Panc1 (cell line): Measurements from ENCODE around the gene NR6A1. TPM values are rescaled to one million over a fixed set of nuclear protein-coding genes. Genes with fewer than 3 reads are reported as not detected.

Source experiments
- ATAC-seq: fragments of 200-7000 bp; cut with Tn5 transposase; 2 replicates; pipeline ENCODE4 v1.9.1; 2020; ENCODE audit warnings: mild to moderate bottlenecking, moderate library complexity
- BruUV-seq: library from RNA; stranded (reverse); fragments of 400-500 nt; replicated peaks from 2 replicates; lab custom pipeline; 2021; lab: Mats Ljungman, UMichigan
- CTCF ChIA-PET: fragments of 300-600 bp; sonication (Branson Sonifier 250); formaldehyde crosslinking; loops from one replicate; lab custom pipeline; 2022; ENCODE audit warnings: antibody characterized with exemption; lab: Charles Lee
- POLR2A ChIA-PET: fragments of 300-600 bp; sonication (Branson Sonifier 250); formaldehyde crosslinking; loops from one replicate; lab custom pipeline; 2022; ENCODE audit warnings: antibody characterized with exemption; lab: Charles Lee
- DNase-seq: peaks from one replicate; pipeline ENCODE4 v3.0.0-alpha.2; 2010; ENCODE audit warnings: low read depth, low spot score
- H3K27ac ChIP-seq: 2 replicates; pipeline ENCODE4 v1.5.1; 2011; ENCODE audit warnings: mild to moderate bottlenecking, low read length, inconsistent platforms
- H3K27me3 ChIP-seq: fragments of 200-500 bp; sonication (Bioruptor generic); 2 replicates; pipeline ENCODE4 v1.6.0; 2014; ENCODE audit warnings: low read length, inconsistent platforms; ENCODE audit not compliant: control insufficient read depth, insufficient read depth
- H3K36me3 ChIP-seq: fragments of 200-500 bp; sonication (Bioruptor generic); 2 replicates; pipeline ENCODE4 v1.5.1; 2014; ENCODE audit warnings: inconsistent platforms, mild to moderate bottlenecking, low read length, moderate library complexity; ENCODE audit not compliant: control insufficient read depth, insufficient read depth
- H3K4me1 ChIP-seq: 2 replicates; pipeline ENCODE4 v1.5.1; 2011; ENCODE audit warnings: inconsistent platforms, mild to moderate bottlenecking, low read length, moderate library complexity; ENCODE audit not compliant: control insufficient read depth, insufficient read depth
- H3K4me3 ChIP-seq, 2 experiments: 2 replicates each; pipeline ENCODE4 v1.5.1; 2011 to 2012; ENCODE audit warnings: low read depth in 2 of 2, low read length in 2 of 2, mild to moderate bottlenecking in 2 of 2, inconsistent platforms in 1 of 2, moderate library complexity in 1 of 2
- H3K9me3 ChIP-seq: fragments of 200-500 bp; sonication (Bioruptor generic); 2 replicates; pipeline ENCODE4 v1.5.1; 2014; ENCODE audit warnings: low read depth, mild to moderate bottlenecking, inconsistent platforms, low read length, moderate library complexity; ENCODE audit not compliant: control insufficient read depth, insufficient read depth
- CTCF ChIP-seq: fragments of 450-650 bp; IDR thresholded peaks from 2 replicates; pipeline ENCODE4 v1.5.1; 2017; ENCODE audit warnings: mild to moderate bottlenecking
- POLR2AphosphoS5 ChIP-seq: IDR thresholded peaks from 2 replicates; pipeline ENCODE4 v1.6.1; 2012; ENCODE audit warnings: mild to moderate bottlenecking, low read depth, low read length, moderate library complexity
- REST ChIP-seq, 2 experiments: IDR thresholded peaks; 2 replicates each; pipeline ENCODE4 v1.6.1; 2011 to 2012; ENCODE audit warnings: low read depth in 2 of 2, control low read depth in 1 of 2, low read length in 1 of 2, mild to moderate bottlenecking in 1 of 2, moderate library complexity in 1 of 2; ENCODE audit not compliant: insufficient read depth in 1 of 2
- SIN3A ChIP-seq: IDR thresholded peaks from 2 replicates; pipeline ENCODE4 v1.6.1; 2012; ENCODE audit warnings: low read depth, mild to moderate bottlenecking, low read length, moderate library complexity, borderline replicate concordance; ENCODE audit not compliant: insufficient read depth
- TCF7L2 ChIP-seq: IDR thresholded peaks from 2 replicates; pipeline ENCODE4 v1.6.1; 2011; ENCODE audit warnings: mild to moderate bottlenecking, low read depth, low read length, inconsistent platforms
- in situ Hi-C: cut with HindIII; loops from 2 replicates; pipeline ENCODE4 v1.10.0; 2016; ENCODE audit warnings: low sequenced_read_pairs, low pct_unique_long_range_greater_than_20kb
- intact Hi-C: fragments of 100-400 bp; cut with micrococcal nuclease; formaldehyde crosslinking; loops from one replicate; pipeline ENCODE4 v1.10.0; 2022; ENCODE audit not compliant: unreplicated experiment
- total RNA-seq: library from RNA; stranded (reverse); gene quantifications from one replicate; pipeline ENCODE4 v1.2.1, GENCODE V29; 2021; ENCODE audit not compliant: unreplicated experiment

The NR6A1 gene
- total RNA-seq, 1 experiment from 2014 or later, result 7.6 TPM

GRCh38 chr9:124782661-124783574 lies 11.8 kb upstream of the NR6A1 start:
- intact Hi-C loops, result no loop called here

More at GRCh38 chr9:124782661-124783574, 11.8 kb upstream of the NR6A1 start:
- ATAC-seq (no peak), DNase-seq (no peak)
- POLR2A ChIA-PET, result interaction anchor here (0.6 kb wide), 1 partner anchor 29 kb away, joined by 4 read pairs; no protein-coding TSS in a partner anchor
- no peaks in the 10 kb centered on the region for H3K27me3 ChIP-seq
- no peak overlapping the region for H3K4me3 ChIP-seq
- no peak for TF ChIP-seq CTCF
- TF ChIP-seq REST (IDR thresholded peaks at IDR 0.05; ENCODE audit: insufficient read depth in 1 of 2, low read depth in 2 of 2, low read length in 1 of 2), result no peak
- no peak for TF ChIP-seq SIN3A
- no peak for TF ChIP-seq TCF7L2
- no peak for TF ChIP-seq POLR2AphosphoS5
- in situ Hi-C loops, result no loop called here
- no peaks in the 10 kb centered on the region for H3K36me3 ChIP-seq
- peaks cover 38% of the 10 kb centered on the region for H3K4me1 ChIP-seq
- no peaks in the 10 kb centered on the region for H3K9me3 ChIP-seq
- no TSS peak for BruUV-seq
- CTCF ChIA-PET, result interaction anchor here (1.5 kb wide), 1 partner anchor 69 kb away, joined by 3 read pairs; no protein-coding TSS in a partner anchor
- H3K27ac ChIP-seq, result no peak overlapping the region
